GM19463 (cell line): ENCODE data around the gene GBF1.

Experiments
- ATAC-seq: cut with Tn5 transposase; IDR thresholded peaks from one replicate; pipeline ENCODE4 v1.9.1; 2021; ENCODE audit warnings: mild to moderate bottlenecking, moderate library complexity; ENCODE audit not compliant: unreplicated experiment

The GBF1 gene

GRCh38 chr10:102394079-102394800 lies 148.9 kb downstream of the GBF1 start:
- peak; percentile 83 for ATAC-seq

DNA sequence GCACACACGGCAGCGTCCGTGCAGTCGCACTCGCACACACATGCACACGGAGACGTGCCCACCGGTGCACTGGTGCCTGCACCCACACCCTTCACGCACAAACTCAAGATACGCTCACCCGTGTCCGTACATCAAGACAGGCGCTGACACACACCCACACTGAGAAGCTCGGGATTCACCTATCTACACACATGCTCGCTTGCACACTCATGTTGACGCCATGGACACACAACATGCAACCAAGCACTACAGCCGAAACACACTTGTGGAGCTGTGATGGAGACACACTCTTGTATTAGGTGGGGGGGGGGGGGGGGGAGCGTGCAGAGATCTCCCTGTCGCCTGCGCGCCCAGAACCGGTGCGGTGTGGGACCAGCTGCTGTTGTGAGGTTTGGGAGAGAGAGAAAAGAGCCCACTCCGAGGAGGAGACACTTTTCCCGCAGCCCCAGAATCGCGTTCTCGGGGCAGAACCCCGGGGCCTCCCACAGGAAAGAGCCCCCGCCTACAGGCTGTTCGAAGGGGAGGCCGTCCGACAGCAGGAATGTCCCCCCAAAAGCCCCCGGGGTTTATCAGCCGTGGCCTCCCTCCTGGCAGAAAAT lies 149.6 kb downstream of the GBF1 start:
- peak; percentile 2 for ATAC-seq

GRCh38 chr10:102395400-102396316 lies 150.3 kb downstream of the GBF1 start, which contains the start of gene NFKB2:
TSS of gene NFKB2 (plus strand) at chr10:102395705. CDS start at chr10:102395960, 255 bp downstream.
- ATAC-seq, result peak; percentile 24

- ATAC-seq, result no peak
Measured at GRCh38 chr10:102396317-102396650, 151.0 kb downstream of the GBF1 start.

GRCh38 chr10:102396730-102397151 lies 151.4 kb downstream of the GBF1 start:
- ATAC-seq, result no peak

DNA sequence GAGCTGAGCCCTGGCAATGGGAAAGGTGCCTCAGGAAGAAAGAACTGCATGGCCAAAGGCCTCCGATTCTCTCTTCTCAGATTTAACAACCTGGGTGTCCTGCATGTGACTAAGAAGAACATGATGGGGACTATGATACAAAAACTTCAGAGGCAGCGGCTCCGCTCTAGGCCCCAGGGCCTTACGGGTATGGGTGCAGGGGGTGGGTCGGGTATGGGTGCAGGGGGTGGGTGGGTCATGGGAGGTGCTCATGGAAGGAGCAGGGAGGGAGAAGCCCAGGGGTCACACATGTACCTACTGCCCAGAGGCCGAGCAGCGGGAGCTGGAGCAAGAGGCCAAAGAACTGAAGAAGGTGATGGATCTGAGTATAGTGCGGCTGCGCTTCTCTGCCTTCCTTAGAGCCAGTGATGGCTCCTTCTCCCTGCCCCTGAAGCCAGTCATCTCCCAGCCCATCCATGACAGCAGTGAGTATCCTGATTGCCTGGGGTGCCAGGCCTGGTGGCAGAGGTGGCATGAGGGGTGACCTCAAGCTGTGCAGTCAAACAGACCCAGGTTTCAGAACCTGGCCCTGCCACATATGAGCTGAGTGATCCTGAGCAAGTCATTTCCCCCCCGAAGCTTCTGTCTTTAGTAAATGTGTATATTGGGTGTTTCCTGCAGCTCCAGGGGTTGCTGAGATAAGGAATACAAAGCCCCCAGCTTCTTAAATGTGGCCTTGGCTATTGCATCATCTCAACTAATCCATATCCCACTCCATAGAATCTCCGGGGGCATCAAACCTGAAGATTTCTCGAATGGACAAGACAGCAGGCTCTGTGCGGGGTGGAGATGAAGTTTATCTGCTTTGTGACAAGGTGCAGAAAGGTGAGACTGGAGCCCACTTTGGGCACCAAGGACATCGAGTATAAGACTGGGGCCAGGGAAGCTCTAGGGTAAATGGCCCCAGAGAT lies 152.2 kb downstream of the GBF1 start:
- ATAC-seq, result no peak

- ATAC-seq, result no peak
Measured at GRCh38 chr10:102398172-102399020, 153.1 kb downstream of the GBF1 start.

DNA sequence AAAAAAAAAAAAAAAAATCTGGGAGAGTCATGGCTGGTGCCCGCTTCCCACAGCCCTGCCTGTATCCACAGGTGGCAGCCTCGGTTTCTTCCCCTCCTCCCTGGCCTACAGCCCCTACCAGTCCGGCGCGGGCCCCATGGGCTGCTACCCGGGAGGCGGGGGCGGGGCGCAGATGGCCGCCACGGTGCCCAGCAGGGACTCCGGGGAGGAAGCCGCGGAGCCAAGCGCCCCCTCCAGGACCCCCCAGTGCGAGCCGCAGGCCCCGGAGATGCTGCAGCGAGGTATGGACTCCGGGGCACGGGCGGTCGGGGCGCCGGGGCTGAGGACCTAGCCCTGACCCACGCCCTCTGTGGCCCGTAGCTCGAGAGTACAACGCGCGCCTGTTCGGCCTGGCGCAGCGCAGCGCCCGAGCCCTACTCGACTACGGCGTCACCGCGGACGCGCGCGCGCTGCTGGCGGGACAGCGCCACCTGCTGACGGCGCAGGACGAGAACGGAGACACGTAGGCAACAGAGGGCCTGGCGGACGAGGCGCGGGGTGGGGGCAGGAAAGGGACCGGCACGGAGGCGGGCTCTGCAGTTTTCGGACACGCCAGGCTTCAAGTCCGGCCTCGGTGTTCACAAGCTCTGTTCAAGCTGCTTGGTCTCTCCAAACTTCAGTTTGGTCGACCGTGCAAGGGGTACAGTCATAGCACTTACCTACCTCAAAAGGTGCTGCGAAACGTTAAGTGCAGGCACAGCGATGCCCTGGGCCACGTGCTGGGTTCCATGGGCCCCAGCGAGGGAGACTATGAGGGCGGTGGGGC lies 154.1 kb downstream of the GBF1 start:
- peak; percentile 43 for ATAC-seq

DNA sequence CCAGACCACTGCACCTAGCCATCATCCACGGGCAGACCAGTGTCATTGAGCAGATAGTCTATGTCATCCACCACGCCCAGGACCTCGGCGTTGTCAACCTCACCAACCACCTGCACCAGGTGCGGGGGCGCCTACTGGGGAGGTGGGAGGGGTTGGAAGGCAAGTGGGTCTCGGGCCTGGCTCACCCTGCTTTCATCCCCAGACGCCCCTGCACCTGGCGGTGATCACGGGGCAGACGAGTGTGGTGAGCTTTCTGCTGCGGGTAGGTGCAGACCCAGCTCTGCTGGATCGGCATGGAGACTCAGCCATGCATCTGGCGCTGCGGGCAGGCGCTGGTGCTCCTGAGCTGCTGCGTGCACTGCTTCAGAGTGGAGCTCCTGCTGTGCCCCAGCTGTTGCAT lies 154.7 kb downstream of the GBF1 start:
- ATAC-seq, result no peak

- no peak for ATAC-seq
Measured at GRCh38 chr10:102400598-102401341, 155.4 kb downstream of the GBF1 start.

DNA sequence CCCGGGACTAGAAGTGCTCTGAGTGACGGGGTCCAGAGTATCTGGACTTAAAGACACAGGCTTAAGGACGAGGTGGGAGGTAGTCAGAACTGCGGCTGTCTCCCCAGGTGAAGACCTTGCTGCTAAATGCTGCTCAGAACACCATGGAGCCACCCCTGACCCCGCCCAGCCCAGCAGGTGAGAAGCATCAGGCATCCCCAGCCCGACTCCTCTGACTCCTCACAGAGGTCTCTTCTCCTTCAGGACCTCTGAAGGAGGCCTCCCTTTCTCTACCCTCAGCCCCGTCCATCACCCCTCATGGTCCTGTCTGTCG lies 156.0 kb downstream of the GBF1 start:
- ATAC-seq, result no peak

DNA sequence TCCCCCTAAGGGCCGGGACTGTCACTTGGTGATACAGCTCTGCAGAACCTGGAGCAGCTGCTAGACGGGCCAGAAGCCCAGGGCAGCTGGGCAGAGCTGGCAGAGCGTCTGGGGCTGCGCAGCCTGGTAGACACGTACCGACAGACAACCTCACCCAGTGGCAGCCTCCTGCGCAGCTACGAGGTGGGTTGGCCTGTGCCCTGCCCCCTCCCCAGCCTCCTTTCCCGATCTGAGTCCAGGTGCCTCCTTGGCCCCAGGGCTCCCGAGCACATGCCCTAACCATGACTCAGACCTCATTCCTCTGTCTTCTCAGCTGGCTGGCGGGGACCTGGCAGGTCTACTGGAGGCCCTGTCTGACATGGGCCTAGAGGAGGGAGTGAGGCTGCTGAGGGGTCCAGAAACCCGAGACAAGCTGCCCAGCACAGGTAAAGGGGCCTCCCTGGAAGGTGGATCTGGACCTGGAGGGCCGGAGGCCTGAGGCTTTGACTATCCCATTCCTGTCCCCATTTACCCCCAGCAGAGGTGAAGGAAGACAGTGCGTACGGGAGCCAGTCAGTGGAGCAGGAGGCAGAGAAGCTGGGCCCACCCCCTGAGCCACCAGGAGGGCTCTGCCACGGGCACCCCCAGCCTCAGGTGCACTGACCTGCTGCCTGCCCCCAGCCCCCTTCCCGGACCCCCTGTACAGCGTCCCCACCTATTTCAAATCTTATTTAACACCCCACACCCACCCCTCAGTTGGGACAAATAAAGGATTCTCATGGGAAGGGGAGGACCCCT lies 156.6 kb downstream of the GBF1 start:
- ATAC-seq, result no peak

DNA sequence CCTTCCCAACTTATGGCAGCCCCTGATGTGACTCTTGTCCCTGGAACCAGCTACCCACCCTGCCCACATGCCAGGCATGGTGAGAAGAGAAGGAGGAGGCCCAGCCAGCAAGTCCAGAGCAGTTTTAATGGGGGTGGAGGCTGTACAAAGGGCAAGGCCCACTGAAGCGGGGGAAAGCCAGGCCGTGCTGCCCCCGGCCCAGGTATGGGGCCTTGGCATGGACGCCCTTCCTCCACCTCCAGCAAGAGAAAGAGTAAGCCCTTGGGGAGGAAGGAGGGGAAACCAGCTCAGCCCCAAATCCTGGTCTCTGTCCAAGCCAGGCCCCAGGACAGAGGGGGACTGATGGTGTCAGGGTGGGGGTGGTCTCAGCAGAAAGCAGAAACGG lies 157.2 kb downstream of the GBF1 start:
- no peak for ATAC-seq

DNA sequence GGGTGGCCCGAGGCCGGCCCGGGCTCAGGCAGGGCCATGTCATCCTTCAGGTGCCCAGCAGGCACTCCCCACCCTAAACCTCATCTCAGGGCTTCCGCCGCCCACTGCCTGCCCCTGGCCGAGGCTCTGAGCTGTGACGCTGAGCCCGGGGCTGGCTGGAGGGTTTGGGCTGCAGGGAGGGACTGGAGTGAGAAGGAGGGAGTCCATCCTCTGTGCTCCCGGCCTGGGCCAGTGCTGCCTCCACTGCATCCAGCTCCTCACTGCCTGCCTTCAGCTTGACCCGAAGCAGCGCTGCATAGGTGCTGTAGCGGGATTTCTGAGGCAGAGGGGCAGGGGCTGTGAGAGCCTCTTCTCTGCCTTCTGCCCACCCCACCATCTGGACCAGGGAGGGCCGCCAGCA lies 157.8 kb downstream of the GBF1 start:
- ATAC-seq, result no peak

- ATAC-seq, result no peak
Measured at GRCh38 chr10:102404361-102405107, 159.2 kb downstream of the GBF1 start.

DNA sequence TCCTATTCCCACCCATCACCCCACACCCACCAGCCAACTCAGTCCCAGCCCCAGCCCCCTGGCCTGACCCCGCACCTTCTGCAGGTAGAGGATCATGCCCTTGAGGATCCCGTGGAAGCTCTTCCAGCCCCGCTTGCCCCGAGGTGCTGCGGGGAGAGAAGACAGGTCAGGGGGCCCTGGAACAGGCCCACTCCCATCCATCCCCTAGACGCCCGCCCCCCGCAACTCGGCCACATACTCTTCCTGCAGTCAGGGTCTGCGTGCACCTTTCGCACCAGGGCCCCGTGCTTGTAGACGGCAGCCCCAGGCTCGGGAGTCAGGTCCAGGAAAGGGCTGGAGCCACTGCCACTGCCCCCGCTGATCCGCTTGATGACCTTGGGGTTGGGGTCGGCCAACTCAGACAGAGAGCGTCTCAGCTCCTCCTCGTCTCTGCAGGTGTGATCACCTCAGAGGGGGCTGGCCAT lies 159.8 kb downstream of the GBF1 start:
- no peak for ATAC-seq

DNA sequence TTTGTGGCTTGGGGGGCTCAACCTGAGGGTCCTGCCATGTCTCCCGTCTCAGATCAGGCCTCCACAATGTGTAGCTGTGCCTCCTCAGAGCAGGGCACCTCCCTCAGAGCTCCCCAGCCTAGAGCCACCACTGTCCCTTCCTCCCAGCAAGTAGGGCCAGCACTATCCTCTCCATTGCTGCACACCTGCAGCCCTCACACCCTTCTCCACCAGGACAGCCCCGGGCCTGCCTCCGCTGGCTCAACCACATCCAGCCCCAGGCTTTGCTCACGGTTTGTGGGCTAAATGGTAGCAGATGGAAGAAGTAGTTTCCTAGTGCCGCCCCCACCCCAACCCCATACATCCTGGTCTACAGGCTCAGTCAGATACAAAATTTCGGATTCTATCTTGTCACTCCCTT lies 160.3 kb downstream of the GBF1 start:
- ATAC-seq, result no peak
